ENCODE measurements around the gene OPRL1. TPM values are rescaled to one million over a fixed set of nuclear protein-coding genes. Genes with fewer than 3 reads are reported as not detected.

OPRL1 gene
- total RNA-seq, 1 donor from 2014 or later: 0.52 TPM

GRCh38 chr20:64149809-64150560 lies 70.1 kb downstream of the OPRL1 start:
- no peak for DNase-seq
- no peak for TF ChIP-seq CTCF (IDR thresholded peaks at IDR 0.05; ENCODE audit: borderline replicate concordance)
- Histone ChIP-seq H3K4me3 (no peak overlapping the region), H3K36me3 (no peaks in the 10 kb centered on the region), H3K27ac (replicated peaks) (no peak overlapping the region), H3K9me3 (replicated peaks) (peaks cover 8% of the 10 kb centered on the region), H3K27me3 (ENCODE audit: low read depth) (peaks cover 60% of the 10 kb centered on the region), H3K4me1 (no peaks in the 10 kb centered on the region)
- intact Hi-C loops (cut with micrococcal nuclease): no loop called here

Small RNA genes lying within 50 kb of the gene (microRNA-seq; reads per million reads assigned to microRNA genes)
- not detected for gene MIR6813

Other genes starting within 250 kb of the OPRL1 start
- 13.6 TPM for gene ZBTB46, start 248.8 kb upstream of the OPRL1 start, total RNA-seq
- gene ABHD16B, start 218.6 kb upstream of the OPRL1 start, total RNA-seq: not detected
- 72.0 TPM for gene TPD52L2, start 214.8 kb upstream of the OPRL1 start, total RNA-seq
- 42.8 TPM for gene DNAJC5, start 185.0 kb upstream of the OPRL1 start, total RNA-seq
- gene UCKL1, start 123.7 kb upstream of the OPRL1 start, total RNA-seq: 41.0 TPM
- 12.6 TPM for gene ZNF512B, start 110.2 kb upstream of the OPRL1 start, total RNA-seq
- 5.6 TPM for gene SAMD10, start 100.4 kb upstream of the OPRL1 start, total RNA-seq
- gene PRPF6, start 99.0 kb upstream of the OPRL1 start, total RNA-seq: 46.8 TPM
- gene C20orf204, start 43.9 kb upstream of the OPRL1 start, total RNA-seq: 0.55 TPM
- 30.5 TPM for gene SOX18, start 30.4 kb upstream of the OPRL1 start, total RNA-seq
- gene TCEA2, start 16.9 kb upstream of the OPRL1 start, total RNA-seq: 38.9 TPM
- gene RGS19, start 564 bp upstream of the OPRL1 start, total RNA-seq: 6.1 TPM
- gene LKAAEAR1, start 4.3 kb downstream of the OPRL1 start, total RNA-seq: not detected
- not detected for gene NPBWR2, start 27.5 kb downstream of the OPRL1 start, total RNA-seq
- 0.11 TPM for gene MYT1, start 84.4 kb downstream of the OPRL1 start, total RNA-seq
- gene PCMTD2, start 175.7 kb downstream of the OPRL1 start, total RNA-seq: 62.9 TPM

Measured in left ventricle myocardium inferior (tissue), 1 donor.